Right lobe of liver (tissue), 6 donors: Measurements from ENCODE around the gene CNOT4. TPM values are rescaled to one million over a fixed set of nuclear protein-coding genes. Genes with fewer than 3 reads are reported as not detected.

Experiments used
- ATAC-seq, 4 donors: fragments of 200-7000 bp; cut with Tn5 transposase; one replicate each; pipeline ENCODE4 v1.9.1; 2020; ENCODE audit warnings: mild to moderate bottlenecking in 4 of 4, moderate library complexity in 4 of 4
- DNase-seq, 3 donors: peaks; one replicate each; pipeline ENCODE4 v3.0.0-alpha.2; 2020
- H3K27ac ChIP-seq, 3 donors: fragments of 200-600 bp; one replicate each; pipeline ENCODE4 v1.8.0; 2022
- H3K27me3 ChIP-seq, 2 donors: fragments of 200-600 bp; one replicate each; pipeline ENCODE4 v1.8.0; 2022
- H3K36me3 ChIP-seq, 4 donors: fragments of 200-600 bp; sonication (generic) in 1 of 4; one replicate each; pipeline versions ENCODE4 v1.5.1 to v1.8.0; 2017 to 2022; ENCODE audit warnings: control low read depth in 1 of 4
- H3K4me1 ChIP-seq, 4 donors: fragments of 200-600 bp; sonication (generic) in 1 of 4; one replicate each; pipeline versions ENCODE4 v1.5.1 to v1.8.0; 2017 to 2022; ENCODE audit warnings: control low read depth in 1 of 4
- H3K4me3 ChIP-seq, 3 donors: fragments of 200-600 bp; one replicate each; pipeline ENCODE4 v1.8.0; 2022
- H3K9me3 ChIP-seq, 4 donors: fragments of 200-600 bp; sonication (generic) in 1 of 4; one replicate each; pipeline versions ENCODE4 v1.5.1 to v1.8.0; 2017 to 2022; ENCODE audit warnings: control low read depth in 1 of 4
- CTCF ChIP-seq, 4 donors: fragments of 200-600 bp in 3 of 4; fragments of 450-650 bp in 1 of 4; IDR thresholded peaks; one replicate each; pipeline versions ENCODE4 v1.5.1 to v1.8.0; 2016 to 2022; ENCODE audit warnings: antibody characterized with exemption in 4 of 4, mild to moderate bottlenecking in 2 of 4
- POLR2A ChIP-seq: fragments of 450-650 bp; IDR thresholded peaks from one replicate; pipeline ENCODE4 v1.6.1; 2017; ENCODE audit warnings: antibody characterized with exemption, mild to moderate bottlenecking
- WGBS: methylation state at CpG from one replicate; pipeline ENCODE4 v1.1.6; 2018; ENCODE audit warnings: low coverage, low lambda C conversion rate; ENCODE audit not compliant: insufficient coverage; ENCODE audit errors: missing lambda C conversion rate; 5-methylcytosine and 5-hydroxymethylcytosine counted together
- intact Hi-C, 2 donors: fragments of 100-400 bp; cut with DNase I; formaldehyde crosslinking; loops; one replicate each; pipeline versions ENCODE4 v1.11.2 to v1.14.1; 2022
- total RNA-seq, 6 experiments: library from RNA; depleted of rRNA in 2 of 6; stranded (reverse); fragments of >200 nt in 2 of 6; fragmentation: NEBNext Ultra II Directional in 3 of 6; extraction: Animal tissue kit (Norgen Biotek cat#: 25700) in 3 of 6; gene quantifications; one replicate each; pipeline versions ENCODE4 v1.1.0 to v1.2.4, GENCODE V29; 2016 to 2023
- donor health status: DM: no; HTN: yes; CAD: no.
- donor health status: DM: no; HTN: no; CAD: no.
- donor health status: DM: no; HTN: no; CAD: no.
- donor health status: DM: no; HTN: yes; CAD: no.
- donor health status: DM: no; HTN: yes; CAD: no.

Gene CNOT4
- total RNA-seq, 6 experiments from 2014 or later, result 9.1 to 14.1 (median 11.0) TPM

GRCh38 chr7:135333200-135333599 lies 176.7 kb downstream of the CNOT4 start:
- no peak for DNase-seq
- Histone ChIP-seq H3K36me3 (no peaks in the 10 kb centered on the region), H3K27me3 (no peaks in the 10 kb centered on the region), H3K4me3 (no peak overlapping the region), H3K9me3 (no peaks in the 10 kb centered on the region), H3K27ac (no peak overlapping the region), H3K4me1 (no peaks in the 10 kb centered on the region)
- ATAC-seq, result peak in 1 of 4 donors; percentile 18
- TF ChIP-seq POLR2A (no peak), CTCF (IDR thresholded peaks at IDR 0.05) (no peak)
- 100% methylated on average over 1 of the region's 1 CpG for WGBS
- intact Hi-C loops, result loop anchor here in 1 of 2 donors (10.0 kb wide), 1 partner anchor 48 kb away; no protein-coding TSS in a partner anchor

GRCh38 chr7:135330088-135330487 lies 179.8 kb downstream of the CNOT4 start:
- ATAC-seq (no peak), DNase-seq (no peak)
- Histone ChIP-seq H3K27me3 (no peaks in the 10 kb centered on the region), H3K4me1 (no peaks in the 10 kb centered on the region), H3K27ac (no peak overlapping the region), H3K36me3 (no peaks in the 10 kb centered on the region), H3K9me3 (no peaks in the 10 kb centered on the region), H3K4me3 (no peak overlapping the region)
- no peak for TF ChIP-seq POLR2A
- no peak for TF ChIP-seq CTCF (IDR thresholded peaks at IDR 0.05)
- intact Hi-C loops, result loop anchor here in 1 of 2 donors (10.0 kb wide), 1 partner anchor 45 kb away; no protein-coding TSS in a partner anchor
- WGBS, result 60% methylated on average over 1 of the region's 1 CpG

GRCh38 chr7:135328526-135328925 lies 181.4 kb downstream of the CNOT4 start:
- Histone ChIP-seq H3K36me3 (no peaks in the 10 kb centered on the region), H3K4me3 (no peak overlapping the region), H3K9me3 (no peaks in the 10 kb centered on the region), H3K27me3 (no peaks in the 10 kb centered on the region), H3K27ac (no peak overlapping the region), H3K4me1 (no peaks in the 10 kb centered on the region)
- DNase-seq (no peak), ATAC-seq (no peak)
- 94% methylated on average over 3 of the region's 7 CpGs for WGBS
- TF ChIP-seq CTCF (IDR thresholded peaks at IDR 0.05) (no peak), POLR2A (no peak)
- intact Hi-C loops, result no loop called here

GRCh38 chr7:135328053-135328452 lies 181.8 kb downstream of the CNOT4 start:
- no peak for ATAC-seq
- Histone ChIP-seq H3K4me1 (no peaks in the 10 kb centered on the region), H3K27me3 (no peaks in the 10 kb centered on the region), H3K4me3 (no peak overlapping the region), H3K27ac (no peak overlapping the region), H3K9me3 (no peaks in the 10 kb centered on the region), H3K36me3 (no peaks in the 10 kb centered on the region)
- intact Hi-C loops, result no loop called here
- DNase-seq, result no peak
- TF ChIP-seq POLR2A (no peak), CTCF (IDR thresholded peaks at IDR 0.05) (no peak)
- WGBS, result 81% methylated on average over 3 of the region's 3 CpGs

- H3K9me3 ChIP-seq, result no peaks in the 10 kb centered on the region
- H3K27ac ChIP-seq, result no peak overlapping the region
- TF ChIP-seq POLR2A (no peak), CTCF (IDR thresholded peaks at IDR 0.05) (no peak)
- H3K27me3 ChIP-seq, result no peaks in the 10 kb centered on the region
- no peak overlapping the region for H3K4me3 ChIP-seq
- 92% methylated on average over 2 of the region's 3 CpGs for WGBS
- ATAC-seq, result no peak
- H3K4me1 ChIP-seq, result no peaks in the 10 kb centered on the region
- H3K36me3 ChIP-seq, result no peaks in the 10 kb centered on the region
- no peak for DNase-seq
- intact Hi-C loops, result no loop called here
Observed at GRCh38 chr7:135327458-135327857, 182.4 kb downstream of the CNOT4 start.
